BJ (cell line): ENCODE measurements around the gene ITGB1. TPM values are rescaled to one million over a fixed set of nuclear protein-coding genes. Genes with fewer than 3 reads are reported as not detected.

Source experiments
- CTCF ChIA-PET: fragments of 350-600 bp; formaldehyde crosslinking; extraction: SDS; loops from one replicate; lab custom pipeline; 2021; ENCODE audit warnings: antibody characterized with exemption, inconsistent platforms; lab: Yijun Ruan, JAX
- POLR2A ChIA-PET: fragments of 300-600 bp; sonication (Branson Sonifier 250); formaldehyde crosslinking; extraction: SDS; loops from one replicate; lab custom pipeline; 2021; ENCODE audit warnings: antibody characterized with exemption; lab: Charles Lee
- DNase-seq: peaks from one replicate; pipeline ENCODE4 v3.0.0-alpha.2; 2011; ENCODE audit warnings: low read depth
- H3K27me3 ChIP-seq: 2 replicates; pipeline ENCODE4 v1.6.0; 2011; ENCODE audit warnings: low read length; ENCODE audit not compliant: control insufficient read depth, insufficient read depth
- H3K36me3 ChIP-seq: 2 replicates; pipeline ENCODE4 v1.5.1; 2011; ENCODE audit warnings: low read length; ENCODE audit not compliant: control insufficient read depth, insufficient read depth
- H3K4me3 ChIP-seq: 2 replicates; pipeline ENCODE4 v1.5.1; 2011; ENCODE audit warnings: low read depth, mild to moderate bottlenecking, control low read depth, low read length
- CTCF ChIP-seq: IDR thresholded peaks from 2 replicates; pipeline ENCODE4 v1.5.1; 2011; ENCODE audit warnings: low read depth, mild to moderate bottlenecking, control low read depth, inconsistent platforms, low read length, moderate library complexity; ENCODE audit not compliant: insufficient read depth
- polyA plus RNA-seq: library from polyadenylated mRNA; depleted of rRNA; stranded (reverse); fragments of >200 nt; gene quantifications from 2 replicates; pipeline ENCODE4 v1.2.3, GENCODE V29; 2011

Gene ITGB1
- polyA plus RNA-seq, 1 experiment = 824 TPM

GRCh38 chr10:32948451-32948850 is 9.6 kb downstream of the ITGB1 start:
- Histone ChIP-seq H3K4me3 (no peak overlapping the region), H3K27me3 (no peaks in the 10 kb centered on the region), H3K36me3 (peaks cover 6% of the 10 kb centered on the region; the same call in 1 of the 2 replicates)
- no peak for TF ChIP-seq CTCF
- POLR2A ChIA-PET = no interaction called here
- no peak for DNase-seq
- CTCF ChIA-PET = interaction anchor here (0.7 kb wide), 1 partner anchor 136 kb away, joined by 3 read pairs; no protein-coding TSS in a partner anchor

GRCh38 chr10:32947586-32947985 is 10.4 kb downstream of the ITGB1 start:
- TF ChIP-seq CTCF = no peak
- CTCF ChIA-PET = interaction anchor here (0.7 kb wide), 1 partner anchor 136 kb away, joined by 3 read pairs; no protein-coding TSS in a partner anchor
- POLR2A ChIA-PET = no interaction called here

GRCh38 chr10:32946108-32946507 is 11.9 kb downstream of the ITGB1 start:
- Histone ChIP-seq H3K4me3 (no peak overlapping the region), H3K27me3 (no peaks in the 10 kb centered on the region), H3K36me3 (peaks cover 6% of the 10 kb centered on the region; the same call in 1 of the 2 replicates)
- no peak for TF ChIP-seq CTCF
- ChIA-PET POLR2A (no interaction called here), CTCF (no interaction called here)
- DNase-seq = no peak

More at GRCh38 chr10:32947586-32947985, 10.4 kb downstream of the ITGB1 start:
- no peak overlapping the region for H3K4me3 ChIP-seq
- DNase-seq = no peak
- H3K36me3 ChIP-seq = peaks cover 6% of the 10 kb centered on the region; the same call in 1 of the 2 replicates
- H3K27me3 ChIP-seq = no peaks in the 10 kb centered on the region

GRCh38 chr10:32943854-32944661 is 14.0 kb downstream of the ITGB1 start:
- ChIA-PET CTCF (no interaction called here), POLR2A (no interaction called here)
- no peak for DNase-seq
- Histone ChIP-seq H3K4me3 (no peak overlapping the region), H3K36me3 (peaks cover 7% of the 10 kb centered on the region; the same call in 1 of the 2 replicates), H3K27me3 (no peaks in the 10 kb centered on the region)
- no peak for TF ChIP-seq CTCF

GRCh38 chr10:32943395-32943794 is 14.6 kb downstream of the ITGB1 start:
- peaks cover 7% of the 10 kb centered on the region; the same call in 1 of the 2 replicates for H3K36me3 ChIP-seq
- no peak for TF ChIP-seq CTCF
- ChIA-PET CTCF (interaction anchor here (0.9 to 1.0 kb wide), 2 partner anchors 10 to 66 kb away, joined by 3 read pairs; no protein-coding TSS in a partner anchor), POLR2A (no interaction called here)
- H3K4me3 ChIP-seq = no peak overlapping the region
- H3K27me3 ChIP-seq = no peaks in the 10 kb centered on the region
- DNase-seq = no peak
